SK-N-MC (cell line): Measurements from ENCODE around the gene DRAM1.

Experiments
- EZH2 ChIP-seq: fragments of 200-600 bp; sonication (generic); IDR thresholded peaks from one replicate; pipeline ENCODE4 v1.6.1; 2017; ENCODE audit warnings: antibody characterized with exemption
- POLR2AphosphoS5 ChIP-seq: IDR thresholded peaks from 2 replicates; pipeline ENCODE4 v1.6.1; 2012; ENCODE audit warnings: mild to moderate bottlenecking, low read depth, low read length, borderline replicate concordance

GRCh38 chr12:101923045-101923718 is 45.8 kb downstream of the DRAM1 start:
- no peak for TF ChIP-seq POLR2AphosphoS5
- no peak for TF ChIP-seq EZH2
